ENCODE results near the gene CMTR1.

Gene CMTR1

GRCh38 chr6:37477656-37478435, 44.8 kb downstream of the CMTR1 start:
- no peak for DNase-seq (ENCODE audit: low read depth in 3 of 3)

GRCh38 chr6:37478827-37479226, 45.8 kb downstream of the CMTR1 start:
- no peak for DNase-seq (ENCODE audit: low read depth in 3 of 3)

- no peak for DNase-seq (ENCODE audit: low read depth in 3 of 3)
Measured at GRCh38 chr6:37479266-37479854, 46.3 kb downstream of the CMTR1 start.

GRCh38 chr6:37480118-37480736, 47.2 kb downstream of the CMTR1 start:
- DNase-seq (ENCODE audit: low read depth in 3 of 3): no peak

GRCh38 chr6:37480951-37481534, 48.0 kb downstream of the CMTR1 start:
- no peak for DNase-seq (ENCODE audit: low read depth in 3 of 3)

- DNase-seq (ENCODE audit: low read depth in 3 of 3): no peak
Measured at GRCh38 chr6:37481711-37482605, 48.9 kb downstream of the CMTR1 start.

GRCh38 chr6:37482606-37483251, 49.7 kb downstream of the CMTR1 start:
- DNase-seq (ENCODE audit: low read depth in 3 of 3): no peak

- no peak for DNase-seq (ENCODE audit: low read depth in 3 of 3)
Measured at GRCh38 chr6:37483252-37483901, 50.4 kb downstream of the CMTR1 start.

GRCh38 chr6:37483917-37484785, 51.1 kb downstream of the CMTR1 start:
- peak; percentile 54 to 71 (median 54) for DNase-seq (ENCODE audit: low read depth in 3 of 3)

- no peak for DNase-seq (ENCODE audit: low read depth in 3 of 3)
Measured at GRCh38 chr6:37484786-37485170, 51.8 kb downstream of the CMTR1 start.

- DNase-seq (ENCODE audit: low read depth in 3 of 3): no peak
Measured at GRCh38 chr6:37485291-37485702, 52.3 kb downstream of the CMTR1 start.

GRCh38 chr6:37486121-37486839, 53.3 kb downstream of the CMTR1 start:
- no peak for DNase-seq (ENCODE audit: low read depth in 3 of 3)

GRCh38 chr6:37487591-37488380, 54.8 kb downstream of the CMTR1 start:
- no peak for DNase-seq (ENCODE audit: low read depth in 3 of 3)

- DNase-seq (ENCODE audit: low read depth in 3 of 3): no peak
Measured at GRCh38 chr6:37488476-37488875, 55.5 kb downstream of the CMTR1 start.

- no peak for DNase-seq (ENCODE audit: low read depth in 3 of 3)
Measured at GRCh38 chr6:37489697-37490336, 56.8 kb downstream of the CMTR1 start.

- DNase-seq (ENCODE audit: low read depth in 3 of 3): no peak
Measured at GRCh38 chr6:37490536-37491170, 57.6 kb downstream of the CMTR1 start.

GRCh38 chr6:37491171-37491829, 58.3 kb downstream of the CMTR1 start:
- DNase-seq (ENCODE audit: low read depth in 3 of 3): no peak
